ENCODE measurements around the gene RAB7A.
A peak's percentile ranks its signal among the peaks of the same experiment; 100 is the strongest.

RAB7A gene

DNA sequence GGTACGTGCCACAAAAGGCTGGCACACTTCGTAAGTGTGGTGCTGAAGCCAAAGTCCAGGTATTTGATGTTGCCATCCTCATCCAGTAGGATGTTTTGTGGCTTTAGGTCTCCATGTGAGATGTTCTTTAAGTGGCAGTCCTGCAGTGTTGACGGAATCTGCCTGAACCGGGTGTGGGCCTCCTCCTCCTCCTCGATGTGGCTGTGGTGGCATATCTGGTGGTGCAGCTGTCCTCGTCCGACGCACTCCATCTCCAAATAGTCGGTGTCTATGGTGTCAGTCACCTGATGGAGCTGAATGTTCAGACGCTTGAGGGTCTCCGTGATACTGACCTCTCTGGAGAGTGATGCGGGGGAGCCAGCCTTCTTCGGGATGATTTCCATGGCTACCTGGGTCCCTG lies 123.0 kb downstream of the RAB7A start:
- DNase-seq (ENCODE audit: low read depth in 2 of 3, low spot score in 1 of 3), result no peak

- no peak for DNase-seq (ENCODE audit: low read depth in 2 of 3, low spot score in 1 of 3)
Observed at GRCh38 chr3:128849911-128850455, 124.0 kb downstream of the RAB7A start.

DNA sequence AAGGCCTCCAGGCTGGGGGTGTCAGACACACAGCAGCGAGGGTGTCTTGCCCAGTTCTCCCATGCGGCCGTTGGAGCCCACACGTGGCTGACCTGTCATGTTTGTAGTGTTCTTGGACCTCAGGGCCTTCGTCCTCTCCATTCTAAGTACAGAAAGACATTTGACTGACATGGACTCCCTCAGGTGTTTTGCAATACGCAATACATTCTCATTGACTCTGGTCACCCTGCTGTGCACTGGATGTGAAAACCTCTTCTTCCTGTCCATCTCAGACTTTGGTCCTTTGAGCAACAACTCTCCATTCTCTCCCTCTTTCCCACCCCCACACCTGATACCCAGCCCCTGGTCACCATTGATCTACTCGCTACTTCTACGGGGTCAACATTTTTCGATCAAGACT lies 124.6 kb downstream of the RAB7A start:
- DNase-seq (ENCODE audit: low read depth in 2 of 3, low spot score in 1 of 3), result no peak

- DNase-seq (ENCODE audit: low read depth in 2 of 3, low spot score in 1 of 3), result no peak
Observed at GRCh38 chr3:128851601-128852000, 125.6 kb downstream of the RAB7A start.

- DNase-seq (ENCODE audit: low read depth in 2 of 3, low spot score in 1 of 3), result no peak
Observed at GRCh38 chr3:128853826-128854225, 127.8 kb downstream of the RAB7A start.

GRCh38 chr3:128854475-128854874 lies 128.5 kb downstream of the RAB7A start:
- DNase-seq (ENCODE audit: low read depth in 2 of 3, low spot score in 1 of 3), result no peak

DNA sequence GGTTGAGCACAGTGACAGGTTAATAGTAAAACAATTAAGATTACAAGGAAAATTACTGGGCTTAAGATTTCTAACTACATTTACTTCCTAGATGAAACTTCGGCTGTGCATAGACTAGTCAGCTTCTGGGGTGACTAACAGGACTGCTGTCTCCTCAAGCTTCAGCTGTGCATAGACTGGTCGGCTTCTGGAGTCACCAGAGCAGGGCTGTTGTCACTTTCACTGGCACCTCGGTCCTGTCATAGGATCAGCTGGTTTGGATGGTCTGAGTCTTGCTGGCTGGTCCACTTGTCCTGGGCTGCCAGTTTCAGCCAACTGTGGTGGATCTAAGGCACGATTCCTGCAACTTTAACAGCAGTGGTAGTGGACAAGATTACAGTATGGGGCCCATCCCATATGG lies 129.6 kb downstream of the RAB7A start:
- DNase-seq (ENCODE audit: low read depth in 2 of 3, low spot score in 1 of 3), result no peak

- no peak for DNase-seq (ENCODE audit: low read depth in 2 of 3, low spot score in 1 of 3)
Observed at GRCh38 chr3:128858167-128858566, 132.2 kb downstream of the RAB7A start.

DNA sequence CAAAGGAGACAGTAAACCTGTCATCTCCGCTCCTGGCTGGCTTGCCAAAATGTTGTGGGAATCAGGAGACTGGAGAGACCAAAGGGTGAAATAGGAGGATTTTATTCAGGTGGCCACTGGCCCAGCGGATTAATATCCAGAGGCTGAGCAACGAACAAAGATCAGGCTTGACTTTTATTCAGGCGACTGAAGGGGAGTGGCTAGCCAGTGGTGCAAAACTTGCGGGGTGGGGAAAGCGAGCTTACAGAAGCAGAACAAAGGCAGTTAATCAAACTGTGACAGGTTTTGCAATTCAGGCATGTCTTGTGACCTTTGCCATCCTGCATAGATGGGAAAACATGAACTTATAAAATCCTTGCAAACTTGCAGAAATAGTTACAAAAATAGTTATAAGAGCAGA lies 133.6 kb downstream of the RAB7A start:
- no peak for DNase-seq (ENCODE audit: low read depth in 2 of 3, low spot score in 1 of 3)

- no peak for DNase-seq (ENCODE audit: low read depth in 2 of 3, low spot score in 1 of 3)
Observed at GRCh38 chr3:128861491-128861890, 135.5 kb downstream of the RAB7A start.

DNA sequence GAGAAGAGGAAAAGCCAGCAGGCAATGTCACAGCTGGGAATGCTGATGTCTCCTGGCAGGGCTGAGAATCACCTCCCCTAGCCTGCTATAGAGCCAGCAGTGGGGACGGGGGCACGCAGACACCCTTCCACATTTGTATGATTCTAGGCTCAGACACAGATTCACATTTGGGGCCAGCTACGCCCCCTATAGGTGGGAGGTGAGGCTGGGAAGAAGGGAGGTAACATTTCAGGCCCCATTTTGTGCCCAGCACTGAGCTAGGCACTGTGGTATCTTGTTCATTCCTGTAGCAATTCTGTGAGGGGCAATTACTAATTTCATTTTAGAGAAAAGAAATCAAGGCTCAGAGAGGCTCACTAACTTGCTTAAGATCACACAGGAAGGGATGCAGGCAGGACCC lies 137.6 kb downstream of the RAB7A start:
- peak in 2 of 3 donors; percentile 6 to 21 for DNase-seq (ENCODE audit: low read depth in 2 of 3, low spot score in 1 of 3)

Data from stimulated activated CD4-positive, alpha-beta T cell treated with anti-CD3 and anti-CD28 coated beads, Interleukin-12 subunit alpha, Interleukin-12 subunit beta, amount 100 ng/mL, for 48 hours (primary cell).